Effector memory CD8-positive, alpha-beta T cell (primary cell): Measurements from ENCODE around the gene AUTS2.

Experiments
- ATAC-seq: fragments of 150-1000 bp; cut with Tn5 transposase; replicated peaks from 2 replicates; pipeline ENCODE4 v1.10.0; 2021; ENCODE audit warnings: mild to moderate bottlenecking, moderate library complexity
- DNase-seq, 3 experiments: peaks; one replicate each; pipeline ENCODE4 v3.0.0; 2021
- H3K27ac Mint-ChIP-seq, 2 donors: one replicate each; pipeline ENCODE4 v1.8.0; 2022; ENCODE audit warnings: mild to moderate bottlenecking in 2 of 2, mixed read lengths in 2 of 2, moderate library complexity in 2 of 2
- H3K27me3 Mint-ChIP-seq, 2 donors: one replicate each; pipeline ENCODE4 v1.8.0; 2022; ENCODE audit warnings: mixed read lengths in 2 of 2
- H3K36me3 Mint-ChIP-seq: one replicate; pipeline ENCODE4 v1.8.0; 2022; ENCODE audit warnings: mild to moderate bottlenecking, moderate library complexity, mixed read lengths; ENCODE audit not compliant: insufficient read depth
- H3K4me1 Mint-ChIP-seq, 2 donors: one replicate each; pipeline ENCODE4 v1.8.0; 2022; ENCODE audit warnings: low read depth in 2 of 2, mixed read lengths in 2 of 2
- H3K4me3 Mint-ChIP-seq, 2 donors: one replicate each; pipeline ENCODE4 v1.8.0; 2022; ENCODE audit warnings: mild to moderate bottlenecking in 2 of 2, mixed read lengths in 2 of 2, moderate library complexity in 2 of 2
- H3K9me3 Mint-ChIP-seq, 2 donors: one replicate each; pipeline ENCODE4 v1.8.0; 2022; ENCODE audit warnings: mixed read lengths in 2 of 2

AUTS2 gene

GRCh38 chr7:70377957-70378356, 779.7 kb downstream of the AUTS2 start:
- ATAC-seq, result no peak
- Mint-ChIP-seq H3K36me3 (peaks cover 3% of the 10 kb centered on the region), H3K27me3 (peaks cover 0 to 12% of the 10 kb centered on the region in 2 donors), H3K9me3 (no peaks in the 10 kb centered on the region), H3K4me3 (no peak overlapping the region), H3K4me1 (no peaks in the 10 kb centered on the region), H3K27ac (no peak overlapping the region)
- DNase-seq, result no peak

DNA sequence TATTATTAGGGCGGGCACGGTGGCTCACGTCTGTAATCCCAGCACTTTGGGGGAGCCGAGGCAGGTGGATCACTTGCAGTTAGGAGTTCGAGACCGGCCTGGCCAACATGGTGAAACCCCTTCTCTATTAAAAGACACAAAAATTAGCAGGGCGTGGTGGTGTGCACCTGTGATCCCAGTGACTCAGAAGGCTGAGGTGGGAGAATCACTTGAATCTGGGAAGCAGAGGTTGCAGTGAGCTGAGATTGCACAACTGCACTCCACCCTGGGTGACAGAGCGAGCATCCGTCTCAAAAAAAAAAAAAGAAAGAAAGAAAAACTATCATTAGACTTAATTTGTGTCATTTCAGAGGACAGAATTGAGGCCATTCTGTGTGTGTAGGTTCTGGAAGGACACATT, 780.9 kb downstream of the AUTS2 start:
- no peak for ATAC-seq
- H3K4me3 Mint-ChIP-seq, result no peak overlapping the region
- no peaks in the 10 kb centered on the region for H3K4me1 Mint-ChIP-seq
- peaks cover 0 to 12% of the 10 kb centered on the region in 2 donors for H3K27me3 Mint-ChIP-seq
- H3K9me3 Mint-ChIP-seq, result no peaks in the 10 kb centered on the region
- no peak for DNase-seq
- peaks cover 3% of the 10 kb centered on the region for H3K36me3 Mint-ChIP-seq
- no peak overlapping the region for H3K27ac Mint-ChIP-seq

DNA sequence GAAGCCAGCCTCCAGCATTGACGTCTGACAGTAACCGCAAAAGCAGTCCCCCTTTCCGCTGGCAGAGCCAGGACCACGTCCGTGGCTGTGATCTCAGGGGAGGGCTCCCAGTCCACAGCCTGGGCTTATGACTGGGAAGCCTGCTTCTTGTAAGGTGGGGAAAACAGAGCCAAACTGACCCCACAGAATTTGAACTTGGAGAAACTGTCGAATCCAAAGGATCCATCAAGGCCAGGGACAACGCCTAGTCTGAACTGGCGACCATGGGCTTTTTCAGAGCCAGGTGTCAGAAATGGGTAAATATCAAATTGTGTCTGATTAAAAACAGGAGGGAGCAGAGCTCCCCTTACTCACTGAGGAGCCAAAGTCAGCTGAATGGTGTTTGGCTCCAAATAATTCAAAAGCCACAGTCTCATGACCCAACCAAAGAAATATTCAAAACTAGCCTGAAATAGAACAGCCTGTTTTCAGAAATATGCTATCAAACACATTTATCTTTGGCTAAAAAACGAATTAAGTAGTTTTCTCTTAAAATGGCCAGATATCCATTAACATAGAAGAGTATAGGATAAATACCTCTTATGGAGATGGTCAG, 782.2 kb downstream of the AUTS2 start:
- no peak overlapping the region for H3K4me3 Mint-ChIP-seq
- ATAC-seq (no peak), DNase-seq (no peak)
- peaks cover 3% of the 10 kb centered on the region for H3K36me3 Mint-ChIP-seq
- no peak overlapping the region for H3K27ac Mint-ChIP-seq
- peaks cover 0 to 12% of the 10 kb centered on the region in 2 donors for H3K27me3 Mint-ChIP-seq
- H3K4me1 Mint-ChIP-seq, result no peaks in the 10 kb centered on the region
- no peaks in the 10 kb centered on the region for H3K9me3 Mint-ChIP-seq

- peaks cover 0 to 12% of the 10 kb centered on the region in 2 donors for H3K27me3 Mint-ChIP-seq
- no peak for DNase-seq
- ATAC-seq, result no peak
- H3K9me3 Mint-ChIP-seq, result no peaks in the 10 kb centered on the region
- H3K4me3 Mint-ChIP-seq, result no peak overlapping the region
- H3K27ac Mint-ChIP-seq, result no peak overlapping the region
- no peaks in the 10 kb centered on the region for H3K36me3 Mint-ChIP-seq
- no peaks in the 10 kb centered on the region for H3K4me1 Mint-ChIP-seq
Observed at GRCh38 chr7:70383066-70383782, 784.9 kb downstream of the AUTS2 start.

DNA sequence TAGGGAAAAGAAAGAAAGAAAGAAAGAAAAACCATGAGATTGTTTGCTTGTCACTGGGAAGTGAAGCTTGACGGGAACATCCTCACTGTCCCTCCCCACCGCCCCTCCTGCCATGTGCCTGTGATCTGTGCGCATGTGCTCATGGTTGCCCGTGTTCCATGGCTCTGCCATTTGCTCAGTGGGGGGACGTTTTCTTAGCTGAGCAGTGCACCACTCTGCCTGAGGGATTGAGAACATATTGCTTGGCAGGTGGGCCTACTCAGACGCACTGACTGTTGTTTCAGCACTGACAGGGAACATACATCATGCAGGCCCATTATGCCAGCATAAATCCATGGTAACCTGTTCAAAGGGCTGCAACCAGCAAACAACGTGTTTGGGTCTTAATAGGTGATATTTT, 785.7 kb downstream of the AUTS2 start:
- H3K36me3 Mint-ChIP-seq, result no peaks in the 10 kb centered on the region
- no peak overlapping the region for H3K4me3 Mint-ChIP-seq
- DNase-seq (no peak), ATAC-seq (no peak)
- H3K9me3 Mint-ChIP-seq, result no peaks in the 10 kb centered on the region
- peaks cover 0 to 12% of the 10 kb centered on the region in 2 donors for H3K27me3 Mint-ChIP-seq
- no peaks in the 10 kb centered on the region for H3K4me1 Mint-ChIP-seq
- H3K27ac Mint-ChIP-seq, result no peak overlapping the region

- no peak for ATAC-seq
- no peaks in the 10 kb centered on the region for H3K4me1 Mint-ChIP-seq
- H3K9me3 Mint-ChIP-seq, result no peaks in the 10 kb centered on the region
- no peak overlapping the region for H3K27ac Mint-ChIP-seq
- peaks cover 0 to 12% of the 10 kb centered on the region in 2 donors for H3K27me3 Mint-ChIP-seq
- H3K4me3 Mint-ChIP-seq, result no peak overlapping the region
- DNase-seq, result no peak
- H3K36me3 Mint-ChIP-seq, result no peaks in the 10 kb centered on the region
Observed at GRCh38 chr7:70384891-70385290, 786.6 kb downstream of the AUTS2 start.

- no peaks in the 10 kb centered on the region for H3K9me3 Mint-ChIP-seq
- DNase-seq, result no peak
- no peak overlapping the region for H3K4me3 Mint-ChIP-seq
- no peaks in the 10 kb centered on the region for H3K36me3 Mint-ChIP-seq
- peaks cover 0 to 6% of the 10 kb centered on the region in 2 donors for H3K27me3 Mint-ChIP-seq
- no peak for ATAC-seq
- peaks cover 0 to 2% of the 10 kb centered on the region in 2 donors for H3K4me1 Mint-ChIP-seq
- no peak overlapping the region for H3K27ac Mint-ChIP-seq
Observed at GRCh38 chr7:70387217-70387616, 788.9 kb downstream of the AUTS2 start.

GRCh38 chr7:70389531-70390151, 791.4 kb downstream of the AUTS2 start:
- no peak for ATAC-seq
- no peak overlapping the region for H3K27ac Mint-ChIP-seq
- DNase-seq, result no peak
- H3K4me1 Mint-ChIP-seq, result peaks cover 0 to 2% of the 10 kb centered on the region in 2 donors
- no peaks in the 10 kb centered on the region for H3K36me3 Mint-ChIP-seq
- no peaks in the 10 kb centered on the region for H3K9me3 Mint-ChIP-seq
- no peaks in the 10 kb centered on the region for H3K27me3 Mint-ChIP-seq
- H3K4me3 Mint-ChIP-seq, result no peak overlapping the region

- H3K9me3 Mint-ChIP-seq, result no peaks in the 10 kb centered on the region
- H3K36me3 Mint-ChIP-seq, result no peaks in the 10 kb centered on the region
- ATAC-seq, result no peak
- no peak overlapping the region for H3K27ac Mint-ChIP-seq
- H3K4me3 Mint-ChIP-seq, result no peak overlapping the region
- H3K27me3 Mint-ChIP-seq, result no peaks in the 10 kb centered on the region
- H3K4me1 Mint-ChIP-seq, result peaks cover 0 to 2% of the 10 kb centered on the region in 2 donors
- no peak for DNase-seq
Observed at GRCh38 chr7:70390251-70390650, 792.0 kb downstream of the AUTS2 start.

DNA sequence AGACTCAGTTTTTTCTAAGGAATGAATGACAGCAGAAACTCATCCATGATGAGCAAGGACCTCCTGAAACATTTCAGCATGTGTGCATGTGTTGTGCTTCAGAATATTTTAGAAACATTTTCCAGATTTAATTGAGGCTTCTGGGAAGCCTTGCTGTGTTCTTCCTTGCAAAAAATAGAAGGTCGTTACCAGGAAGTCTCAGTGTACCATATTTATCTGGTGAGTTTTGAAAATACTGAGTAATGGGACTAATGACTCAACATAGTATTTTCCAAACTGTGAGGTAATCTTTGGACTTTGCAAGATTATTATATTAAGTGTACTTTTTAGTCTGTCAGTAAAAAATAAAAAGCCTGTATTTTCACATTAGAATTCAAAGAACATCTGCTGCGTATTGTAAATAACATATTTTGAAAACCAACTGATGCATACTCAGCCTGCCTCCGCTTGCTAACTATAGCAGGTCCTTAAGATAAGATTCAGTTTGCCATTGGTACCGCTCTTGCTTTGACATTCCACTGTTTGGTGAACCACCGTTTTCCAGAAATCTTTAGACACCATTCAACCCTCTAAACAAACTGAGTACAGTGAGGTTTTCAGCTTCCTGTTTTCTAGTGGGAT, 794.1 kb downstream of the AUTS2 start:
- peaks cover 0 to 2% of the 10 kb centered on the region in 2 donors for H3K4me1 Mint-ChIP-seq
- H3K9me3 Mint-ChIP-seq, result no peaks in the 10 kb centered on the region
- no peak overlapping the region for H3K27ac Mint-ChIP-seq
- H3K36me3 Mint-ChIP-seq, result no peaks in the 10 kb centered on the region
- DNase-seq, result no peak
- H3K27me3 Mint-ChIP-seq, result no peaks in the 10 kb centered on the region
- no peak for ATAC-seq
- H3K4me3 Mint-ChIP-seq, result no peak overlapping the region

DNA sequence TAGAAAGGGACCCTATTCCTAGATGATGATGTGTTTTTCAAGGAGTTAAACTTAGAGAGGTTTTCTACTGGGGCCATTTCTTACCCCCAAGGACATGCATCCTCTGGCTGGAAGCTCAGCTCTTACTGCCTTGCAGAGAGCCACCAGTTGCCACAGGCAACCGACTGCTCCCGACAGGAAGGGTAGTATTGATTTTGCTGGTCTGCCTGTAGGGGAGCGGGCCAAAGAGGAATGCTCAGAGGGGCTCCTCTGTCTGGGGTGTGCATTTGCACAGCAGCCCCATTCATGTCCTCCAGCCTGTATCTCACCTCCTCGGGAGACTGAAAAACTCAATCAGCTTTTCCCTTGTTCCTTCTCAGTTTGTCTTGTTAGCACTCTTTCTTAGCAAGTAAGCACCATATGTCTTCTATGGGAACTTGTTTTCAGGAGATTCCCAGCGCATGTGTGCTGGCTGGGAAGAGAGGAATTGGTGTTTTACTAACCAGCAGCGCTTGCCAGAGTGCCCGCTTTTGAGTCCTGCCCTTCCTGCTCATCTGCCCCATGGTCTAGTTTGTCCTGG, 794.7 kb downstream of the AUTS2 start:
- Mint-ChIP-seq H3K4me3 (no peak overlapping the region), H3K27ac (no peak overlapping the region), H3K4me1 (peaks cover 0 to 2% of the 10 kb centered on the region in 2 donors), H3K9me3 (no peaks in the 10 kb centered on the region), H3K36me3 (no peaks in the 10 kb centered on the region), H3K27me3 (no peaks in the 10 kb centered on the region)
- ATAC-seq (no peak), DNase-seq (no peak)

GRCh38 chr7:70393956-70394355, 795.7 kb downstream of the AUTS2 start:
- peaks cover 0 to 2% of the 10 kb centered on the region in 2 donors for H3K4me1 Mint-ChIP-seq
- ATAC-seq, result no peak
- no peak overlapping the region for H3K4me3 Mint-ChIP-seq
- H3K27ac Mint-ChIP-seq, result no peak overlapping the region
- DNase-seq, result no peak
- no peaks in the 10 kb centered on the region for H3K36me3 Mint-ChIP-seq
- H3K9me3 Mint-ChIP-seq, result no peaks in the 10 kb centered on the region
- H3K27me3 Mint-ChIP-seq, result no peaks in the 10 kb centered on the region

DNA sequence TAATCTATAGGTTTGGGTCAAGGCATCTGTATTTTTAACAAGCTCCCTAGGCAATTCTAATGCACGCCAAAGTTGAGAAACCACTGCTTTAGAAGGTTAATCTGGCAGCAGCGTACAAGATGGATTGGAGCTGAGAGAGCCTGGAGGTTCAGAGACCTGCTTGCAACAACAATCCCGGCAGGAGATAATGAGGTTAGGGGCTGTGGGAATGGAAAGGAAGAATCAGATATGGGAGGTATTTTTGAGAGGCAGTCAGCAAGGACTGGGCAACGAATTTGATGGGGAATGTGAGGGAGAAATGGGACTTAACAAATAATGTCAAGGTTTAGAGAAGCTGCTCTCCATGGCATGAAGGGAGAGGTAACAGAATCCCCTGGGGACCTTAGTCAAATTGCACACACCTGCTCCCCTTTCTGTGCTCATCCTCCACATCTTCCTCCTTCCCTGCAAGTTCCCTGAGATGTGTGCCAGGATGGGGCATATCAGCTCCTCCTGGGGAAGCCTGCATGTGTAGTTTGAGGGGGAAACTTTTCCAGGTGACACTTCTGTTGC, 802.6 kb downstream of the AUTS2 start:
- H3K27ac Mint-ChIP-seq, result no peak overlapping the region
- H3K4me1 Mint-ChIP-seq, result peaks cover 0 to 1% of the 10 kb centered on the region in 2 donors
- H3K27me3 Mint-ChIP-seq, result peaks cover 12 to 16% of the 10 kb centered on the region in 2 donors
- no peak overlapping the region for H3K4me3 Mint-ChIP-seq
- DNase-seq, result no peak
- H3K36me3 Mint-ChIP-seq, result no peaks in the 10 kb centered on the region
- ATAC-seq, result no peak
- H3K9me3 Mint-ChIP-seq, result no peaks in the 10 kb centered on the region
